ENCODE measurements around the gene TMSB4X.

Gene TMSB4X

GRCh38 chrX:12988797-12989196, 13.9 kb downstream of the TMSB4X start:
- Histone ChIP-seq H3K27me3 (ENCODE audit: control insufficient read depth in 1 of 2, insufficient read depth in 2 of 2, low read length in 2 of 2) (no peaks in the 10 kb centered on the region), H3K9ac (ENCODE audit: low read length) (no peak overlapping the region), H3K27ac (ENCODE audit: low read depth, low read length) (no peak overlapping the region), H3K36me3 (ENCODE audit: insufficient read depth, low read length) (no peaks in the 10 kb centered on the region), H3K4me3 (ENCODE audit: low read depth in 1 of 2, low read length in 2 of 2) (no peak overlapping the region), H3K9me3 (ENCODE audit: low read length) (no peaks in the 10 kb centered on the region), H3K4me1 (ENCODE audit: insufficient read depth, low read length) (no peaks in the 10 kb centered on the region)

GRCh38 chrX:12989461-12989860, 14.6 kb downstream of the TMSB4X start:
- Histone ChIP-seq H3K4me1 (ENCODE audit: insufficient read depth, low read length) (no peaks in the 10 kb centered on the region), H3K27me3 (ENCODE audit: control insufficient read depth in 1 of 2, insufficient read depth in 2 of 2, low read length in 2 of 2) (no peaks in the 10 kb centered on the region), H3K9ac (ENCODE audit: low read length) (no peak overlapping the region), H3K4me3 (ENCODE audit: low read depth in 1 of 2, low read length in 2 of 2) (no peak overlapping the region), H3K36me3 (ENCODE audit: insufficient read depth, low read length) (no peaks in the 10 kb centered on the region), H3K27ac (ENCODE audit: low read depth, low read length) (no peak overlapping the region), H3K9me3 (ENCODE audit: low read length) (no peaks in the 10 kb centered on the region)

- H3K4me1 ChIP-seq (ENCODE audit: insufficient read depth, low read length), result no peaks in the 10 kb centered on the region
- H3K4me3 ChIP-seq (ENCODE audit: low read depth in 1 of 2, low read length in 2 of 2), result no peak overlapping the region
- no peaks in the 10 kb centered on the region for H3K36me3 ChIP-seq (ENCODE audit: insufficient read depth, low read length)
- H3K27ac ChIP-seq (ENCODE audit: low read depth, low read length), result no peak overlapping the region
- no peak overlapping the region for H3K9ac ChIP-seq (ENCODE audit: low read length)
- no peaks in the 10 kb centered on the region for H3K9me3 ChIP-seq (ENCODE audit: low read length)
- no peaks in the 10 kb centered on the region for H3K27me3 ChIP-seq (ENCODE audit: control insufficient read depth in 1 of 2, insufficient read depth in 2 of 2, low read length in 2 of 2)
Observed at GRCh38 chrX:12991575-12991974, 16.7 kb downstream of the TMSB4X start.

GRCh38 chrX:12992544-12993118, 17.7 kb downstream of the TMSB4X start:
- H3K9ac ChIP-seq (ENCODE audit: low read length), result no peak overlapping the region
- no peak overlapping the region for H3K4me3 ChIP-seq (ENCODE audit: low read depth in 1 of 2, low read length in 2 of 2)

GRCh38 chrX:12993826-12994225, 18.9 kb downstream of the TMSB4X start:
- no peaks in the 10 kb centered on the region for H3K27me3 ChIP-seq (ENCODE audit: control insufficient read depth in 1 of 2, insufficient read depth in 2 of 2, low read length in 2 of 2)
- H3K4me3 ChIP-seq (ENCODE audit: low read depth in 1 of 2, low read length in 2 of 2), result no peak overlapping the region
- H3K36me3 ChIP-seq (ENCODE audit: insufficient read depth, low read length), result no peaks in the 10 kb centered on the region
- no peaks in the 10 kb centered on the region for H3K9me3 ChIP-seq (ENCODE audit: low read length)
- no peak overlapping the region for H3K9ac ChIP-seq (ENCODE audit: low read length)
- H3K4me1 ChIP-seq (ENCODE audit: insufficient read depth, low read length), result no peaks in the 10 kb centered on the region
- no peak overlapping the region for H3K27ac ChIP-seq (ENCODE audit: low read depth, low read length)

More at GRCh38 chrX:12992544-12993118, 17.7 kb downstream of the TMSB4X start:
- Histone ChIP-seq H3K9me3 (ENCODE audit: low read length) (no peaks in the 10 kb centered on the region), H3K27ac (ENCODE audit: low read depth, low read length) (no peak overlapping the region), H3K36me3 (ENCODE audit: insufficient read depth, low read length) (no peaks in the 10 kb centered on the region), H3K27me3 (ENCODE audit: control insufficient read depth in 1 of 2, insufficient read depth in 2 of 2, low read length in 2 of 2) (no peaks in the 10 kb centered on the region), H3K4me1 (ENCODE audit: insufficient read depth, low read length) (no peaks in the 10 kb centered on the region)

GRCh38 chrX:12994321-12994720, 19.4 kb downstream of the TMSB4X start:
- H3K9ac ChIP-seq (ENCODE audit: low read length), result no peak overlapping the region
- no peaks in the 10 kb centered on the region for H3K27me3 ChIP-seq (ENCODE audit: control insufficient read depth in 1 of 2, insufficient read depth in 2 of 2, low read length in 2 of 2)
- no peaks in the 10 kb centered on the region for H3K4me1 ChIP-seq (ENCODE audit: insufficient read depth, low read length)
- H3K36me3 ChIP-seq (ENCODE audit: insufficient read depth, low read length), result no peaks in the 10 kb centered on the region
- H3K27ac ChIP-seq (ENCODE audit: low read depth, low read length), result no peak overlapping the region
- no peaks in the 10 kb centered on the region for H3K9me3 ChIP-seq (ENCODE audit: low read length)
- H3K4me3 ChIP-seq (ENCODE audit: low read depth in 1 of 2, low read length in 2 of 2), result no peak overlapping the region

GRCh38 chrX:12996934-12997435, 22.1 kb downstream of the TMSB4X start:
- Histone ChIP-seq H3K27me3 (ENCODE audit: control insufficient read depth in 1 of 2, insufficient read depth in 2 of 2, low read length in 2 of 2) (no peaks in the 10 kb centered on the region), H3K9me3 (ENCODE audit: low read length) (no peaks in the 10 kb centered on the region), H3K9ac (ENCODE audit: low read length) (no peak overlapping the region), H3K36me3 (ENCODE audit: insufficient read depth, low read length) (no peaks in the 10 kb centered on the region), H3K27ac (ENCODE audit: low read depth, low read length) (no peak overlapping the region), H3K4me1 (ENCODE audit: insufficient read depth, low read length) (no peaks in the 10 kb centered on the region), H3K4me3 (ENCODE audit: low read depth in 1 of 2, low read length in 2 of 2) (no peak overlapping the region)

- no peaks in the 10 kb centered on the region for H3K36me3 ChIP-seq (ENCODE audit: insufficient read depth, low read length)
- H3K27me3 ChIP-seq (ENCODE audit: control insufficient read depth in 1 of 2, insufficient read depth in 2 of 2, low read length in 2 of 2), result no peaks in the 10 kb centered on the region
- H3K4me3 ChIP-seq (ENCODE audit: low read depth in 1 of 2, low read length in 2 of 2), result no peak overlapping the region
- H3K9me3 ChIP-seq (ENCODE audit: low read length), result no peaks in the 10 kb centered on the region
- H3K27ac ChIP-seq (ENCODE audit: low read depth, low read length), result no peak overlapping the region
- H3K9ac ChIP-seq (ENCODE audit: low read length), result no peak overlapping the region
- H3K4me1 ChIP-seq (ENCODE audit: insufficient read depth, low read length), result no peaks in the 10 kb centered on the region
Observed at GRCh38 chrX:12997906-12998687, 23.2 kb downstream of the TMSB4X start.

GRCh38 chrX:12999422-12999821, 24.5 kb downstream of the TMSB4X start:
- Histone ChIP-seq H3K4me3 (ENCODE audit: low read depth in 1 of 2, low read length in 2 of 2) (no peak overlapping the region), H3K9ac (ENCODE audit: low read length) (no peak overlapping the region), H3K27ac (ENCODE audit: low read depth, low read length) (no peak overlapping the region)

GRCh38 chrX:13000301-13000811, 25.4 kb downstream of the TMSB4X start:
- Histone ChIP-seq H3K4me1 (ENCODE audit: insufficient read depth, low read length) (no peaks in the 10 kb centered on the region), H3K27me3 (ENCODE audit: control insufficient read depth in 1 of 2, insufficient read depth in 2 of 2, low read length in 2 of 2) (no peaks in the 10 kb centered on the region), H3K27ac (ENCODE audit: low read depth, low read length) (no peak overlapping the region), H3K4me3 (ENCODE audit: low read depth in 1 of 2, low read length in 2 of 2) (no peak overlapping the region), H3K36me3 (ENCODE audit: insufficient read depth, low read length) (no peaks in the 10 kb centered on the region), H3K9me3 (ENCODE audit: low read length) (no peaks in the 10 kb centered on the region), H3K9ac (ENCODE audit: low read length) (no peak overlapping the region)

More at GRCh38 chrX:12999422-12999821, 24.5 kb downstream of the TMSB4X start:
- H3K9me3 ChIP-seq (ENCODE audit: low read length), result no peaks in the 10 kb centered on the region
- no peaks in the 10 kb centered on the region for H3K27me3 ChIP-seq (ENCODE audit: control insufficient read depth in 1 of 2, insufficient read depth in 2 of 2, low read length in 2 of 2)
- no peaks in the 10 kb centered on the region for H3K36me3 ChIP-seq (ENCODE audit: insufficient read depth, low read length)
- no peaks in the 10 kb centered on the region for H3K4me1 ChIP-seq (ENCODE audit: insufficient read depth, low read length)

- no peak overlapping the region for H3K4me3 ChIP-seq (ENCODE audit: low read depth in 1 of 2, low read length in 2 of 2)
- no peak overlapping the region for H3K27ac ChIP-seq (ENCODE audit: low read depth, low read length)
- H3K9ac ChIP-seq (ENCODE audit: low read length), result no peak overlapping the region
- H3K27me3 ChIP-seq (ENCODE audit: control insufficient read depth in 1 of 2, insufficient read depth in 2 of 2, low read length in 2 of 2), result no peaks in the 10 kb centered on the region
- no peaks in the 10 kb centered on the region for H3K36me3 ChIP-seq (ENCODE audit: insufficient read depth, low read length)
- H3K9me3 ChIP-seq (ENCODE audit: low read length), result no peaks in the 10 kb centered on the region
- H3K4me1 ChIP-seq (ENCODE audit: insufficient read depth, low read length), result no peaks in the 10 kb centered on the region
Observed at GRCh38 chrX:13001097-13001496, 26.2 kb downstream of the TMSB4X start.
